Fibroblast of skin of right biceps (primary cell): ENCODE measurements around the gene LIN7B.

Experiments used
- DNase-seq: peaks from one replicate; pipeline ENCODE4 v3.0.0-alpha.2; 2013

LIN7B gene

GRCh38 chr19:49113762-49114629 lies at the start of gene LIN7B:
LIN7B (plus strand) TSS chr19:49114370; CDS start chr19:49114405, 35 bp downstream.
- peak; percentile 78 for DNase-seq

GRCh38 chr19:49064768-49065611 lies 49.2 kb upstream of the LIN7B start, which contains the start of gene NTF4:
NTF4 (minus strand) TSS chr19:49064818; CDS start chr19:49061997, 2,821 bp downstream.
- peak; percentile 36 for DNase-seq

GRCh38 chr19:49065905-49066512 lies 48.2 kb upstream of the LIN7B start:
- DNase-seq, result no peak

GRCh38 chr19:49067554-49067953 lies 46.6 kb upstream of the LIN7B start:
- no peak for DNase-seq

GRCh38 chr19:49069026-49069425 lies 45.1 kb upstream of the LIN7B start:
- peak; percentile 24 for DNase-seq

GRCh38 chr19:49070416-49070815 lies 43.8 kb upstream of the LIN7B start:
- no peak for DNase-seq

GRCh38 chr19:49071860-49072547 lies 42.2 kb upstream of the LIN7B start:
- DNase-seq, result peak; percentile 22

GRCh38 chr19:49073514-49074378 lies 40.4 kb upstream of the LIN7B start:
- peak; percentile 53 for DNase-seq

- DNase-seq, result peak; percentile 41
Observed at GRCh38 chr19:49074869-49075268, 39.3 kb upstream of the LIN7B start.

GRCh38 chr19:49080392-49080791 lies 33.8 kb upstream of the LIN7B start:
- no peak for DNase-seq

- no peak for DNase-seq
Observed at GRCh38 chr19:49081273-49081672, 32.9 kb upstream of the LIN7B start.

GRCh38 chr19:49084206-49085019 lies 29.8 kb upstream of the LIN7B start:
- no peak for DNase-seq

- DNase-seq, result peak; percentile 100
Observed at GRCh38 chr19:49085020-49085867, 28.9 kb upstream of the LIN7B start, which contains the start of gene SNRNP70. SNRNP70 (plus strand) TSS chr19:49085451; CDS start chr19:49086415, 964 bp downstream.

GRCh38 chr19:49085868-49086232 lies 28.3 kb upstream of the LIN7B start:
- no peak for DNase-seq

GRCh38 chr19:49086296-49086695 lies 27.9 kb upstream of the LIN7B start:
- DNase-seq, result no peak

GRCh38 chr19:49091391-49092038 lies 22.7 kb upstream of the LIN7B start:
- DNase-seq, result no peak

- DNase-seq, result no peak
Observed at GRCh38 chr19:49092686-49093085, 21.5 kb upstream of the LIN7B start.

GRCh38 chr19:49094505-49095482 lies 19.4 kb upstream of the LIN7B start:
- DNase-seq, result no peak
